Measurements from ENCODE around the gene ASTN2.

Gene ASTN2

DNA sequence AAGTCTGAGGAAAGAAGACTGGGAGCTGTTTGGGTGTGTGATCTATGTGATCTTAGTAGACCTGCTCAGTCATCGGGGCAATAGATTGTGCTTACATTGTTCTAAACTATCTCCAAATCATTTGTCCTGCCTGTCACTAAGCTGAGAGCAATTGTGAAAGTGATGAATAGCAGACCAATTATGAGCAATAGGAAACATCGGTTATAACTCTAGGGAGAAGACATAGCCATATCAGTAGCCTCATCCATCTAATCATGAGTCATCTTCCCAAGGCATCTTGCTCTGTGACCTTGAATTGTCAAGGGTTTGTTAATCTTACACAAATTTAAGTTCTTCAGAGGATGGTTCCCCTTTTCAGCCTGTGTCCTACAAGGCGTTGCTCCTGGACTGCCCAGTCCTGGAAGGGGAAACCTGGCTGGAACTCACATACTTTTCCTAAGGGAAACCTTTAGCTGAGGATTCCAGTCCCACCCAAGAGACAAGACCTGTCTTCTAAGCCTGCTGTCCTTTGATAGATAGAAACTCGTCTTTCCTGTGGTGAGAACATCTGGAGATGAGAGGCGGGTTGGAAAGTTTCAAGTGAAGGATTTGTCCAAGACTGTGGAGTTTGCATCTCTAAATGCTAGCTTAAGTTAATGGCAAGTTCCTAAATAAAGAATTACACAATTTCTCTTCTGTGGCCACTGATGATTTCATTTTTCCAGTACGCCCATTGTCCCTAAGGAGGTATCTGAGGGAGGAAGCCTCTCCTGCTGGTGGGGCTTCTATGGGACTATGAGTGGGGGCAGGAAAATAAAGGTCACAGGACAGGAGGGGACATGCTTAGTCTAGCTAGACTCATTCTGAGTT is 781.6 kb downstream of the ASTN2 start:
- Histone ChIP-seq H3K27me3 (no peaks in the 10 kb centered on the region), H3K27ac (no peak overlapping the region), H3K36me3 (no peaks in the 10 kb centered on the region), H3K4me1 (no peaks in the 10 kb centered on the region), H3K4me3 (no peak overlapping the region), H3K9me3 (no peaks in the 10 kb centered on the region)
- no peak for DNase-seq
- TF ChIP-seq, protein P1, sequence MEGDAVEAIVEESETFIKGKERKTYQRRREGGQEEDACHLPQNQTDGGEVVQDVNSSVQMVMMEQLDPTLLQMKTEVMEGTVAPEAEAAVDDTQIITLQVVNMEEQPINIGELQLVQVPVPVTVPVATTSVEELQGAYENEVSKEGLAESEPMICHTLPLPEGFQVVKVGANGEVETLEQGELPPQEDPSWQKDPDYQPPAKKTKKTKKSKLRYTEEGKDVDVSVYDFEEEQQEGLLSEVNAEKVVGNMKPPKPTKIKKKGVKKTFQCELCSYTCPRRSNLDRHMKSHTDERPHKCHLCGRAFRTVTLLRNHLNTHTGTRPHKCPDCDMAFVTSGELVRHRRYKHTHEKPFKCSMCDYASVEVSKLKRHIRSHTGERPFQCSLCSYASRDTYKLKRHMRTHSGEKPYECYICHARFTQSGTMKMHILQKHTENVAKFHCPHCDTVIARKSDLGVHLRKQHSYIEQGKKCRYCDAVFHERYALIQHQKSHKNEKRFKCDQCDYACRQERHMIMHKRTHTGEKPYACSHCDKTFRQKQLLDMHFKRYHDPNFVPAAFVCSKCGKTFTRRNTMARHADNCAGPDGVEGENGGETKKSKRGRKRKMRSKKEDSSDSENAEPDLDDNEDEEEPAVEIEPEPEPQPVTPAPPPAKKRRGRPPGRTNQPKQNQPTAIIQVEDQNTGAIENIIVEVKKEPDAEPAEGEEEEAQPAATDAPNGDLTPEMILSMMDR (IDR thresholded peaks at IDR 0.05), result no peak
- intact Hi-C loops (cut with DNase I; ENCODE audit: low total_unique reads), result no loop called here

DNA sequence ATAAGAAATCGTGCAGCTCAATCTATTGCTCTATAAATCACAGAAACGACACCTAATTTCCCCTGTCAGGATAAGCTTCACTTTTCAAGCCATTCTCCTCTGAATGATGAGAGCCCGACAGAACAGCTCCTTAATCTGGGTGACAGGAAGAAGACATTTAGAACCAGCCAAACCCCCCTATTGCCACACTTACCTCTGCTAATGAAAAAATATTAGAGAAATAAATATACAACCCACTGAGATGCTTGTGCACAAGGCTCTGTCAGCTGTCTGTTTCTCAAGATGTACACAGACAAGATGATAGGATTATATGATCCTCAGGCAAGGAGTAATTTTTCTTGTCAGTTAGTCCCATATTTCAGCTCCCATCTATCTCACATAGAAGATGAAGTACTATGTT is 785.2 kb downstream of the ASTN2 start:
- H3K4me1 ChIP-seq, result no peaks in the 10 kb centered on the region
- no peak overlapping the region for H3K27ac ChIP-seq
- TF ChIP-seq, protein P1 (IDR thresholded peaks at IDR 0.05), result no peak
- H3K9me3 ChIP-seq, result no peaks in the 10 kb centered on the region
- H3K36me3 ChIP-seq, result no peaks in the 10 kb centered on the region
- DNase-seq, result no peak
- intact Hi-C loops (cut with DNase I; ENCODE audit: low total_unique reads), result no loop called here
- no peaks in the 10 kb centered on the region for H3K27me3 ChIP-seq
- no peak overlapping the region for H3K4me3 ChIP-seq

DNA sequence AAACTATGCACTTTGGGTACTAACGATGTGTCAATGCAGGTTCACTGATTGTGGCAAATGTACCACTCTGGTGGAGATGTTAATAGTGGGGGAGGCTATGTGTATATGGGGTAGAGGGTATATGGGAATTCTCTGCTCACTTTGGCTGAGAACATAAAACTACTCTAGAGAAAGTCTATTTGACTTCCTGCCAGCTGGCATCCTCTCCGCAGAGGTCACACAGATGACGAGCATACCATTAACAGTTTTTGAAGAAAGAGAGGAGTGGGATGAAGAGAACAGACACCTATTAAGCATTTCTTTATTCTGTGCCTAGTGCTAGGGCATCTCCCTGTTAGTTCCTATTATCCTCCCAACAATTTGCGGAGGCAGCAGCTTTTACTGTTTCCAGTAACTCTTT is 786.1 kb downstream of the ASTN2 start:
- DNase-seq, result no peak
- no peak overlapping the region for H3K27ac ChIP-seq
- intact Hi-C loops (cut with DNase I; ENCODE audit: low total_unique reads), result no loop called here
- H3K4me3 ChIP-seq, result no peak overlapping the region
- H3K36me3 ChIP-seq, result no peaks in the 10 kb centered on the region
- H3K9me3 ChIP-seq, result no peaks in the 10 kb centered on the region
- H3K27me3 ChIP-seq, result no peaks in the 10 kb centered on the region
- no peaks in the 10 kb centered on the region for H3K4me1 ChIP-seq
- TF ChIP-seq, protein P1 (IDR thresholded peaks at IDR 0.05), result no peak

DNA sequence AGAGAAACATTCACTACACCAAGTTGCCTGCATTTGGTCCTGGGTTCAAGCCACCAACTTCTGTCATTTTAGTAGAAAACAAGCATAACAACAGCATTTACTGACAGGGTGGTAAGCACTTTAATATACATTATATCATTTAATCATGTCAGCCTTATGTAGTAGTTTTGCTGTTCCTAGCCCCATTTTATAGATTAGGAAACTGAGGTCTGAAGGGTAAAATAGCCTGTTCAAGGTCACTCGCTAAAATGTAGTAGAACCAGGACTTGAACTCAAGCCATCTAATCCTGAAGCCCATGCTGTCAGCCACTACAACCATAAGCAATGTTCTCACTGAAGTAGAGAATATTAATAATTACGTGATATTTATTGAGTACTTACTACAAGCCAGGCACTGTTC is 787.4 kb downstream of the ASTN2 start:
- Histone ChIP-seq H3K36me3 (no peaks in the 10 kb centered on the region), H3K27ac (no peak overlapping the region), H3K9me3 (no peaks in the 10 kb centered on the region), H3K4me3 (no peak overlapping the region), H3K27me3 (no peaks in the 10 kb centered on the region), H3K4me1 (no peaks in the 10 kb centered on the region)
- no peak for DNase-seq
- TF ChIP-seq, protein P1 (IDR thresholded peaks at IDR 0.05), result no peak
- intact Hi-C loops (cut with DNase I; ENCODE audit: low total_unique reads), result no loop called here

DNA sequence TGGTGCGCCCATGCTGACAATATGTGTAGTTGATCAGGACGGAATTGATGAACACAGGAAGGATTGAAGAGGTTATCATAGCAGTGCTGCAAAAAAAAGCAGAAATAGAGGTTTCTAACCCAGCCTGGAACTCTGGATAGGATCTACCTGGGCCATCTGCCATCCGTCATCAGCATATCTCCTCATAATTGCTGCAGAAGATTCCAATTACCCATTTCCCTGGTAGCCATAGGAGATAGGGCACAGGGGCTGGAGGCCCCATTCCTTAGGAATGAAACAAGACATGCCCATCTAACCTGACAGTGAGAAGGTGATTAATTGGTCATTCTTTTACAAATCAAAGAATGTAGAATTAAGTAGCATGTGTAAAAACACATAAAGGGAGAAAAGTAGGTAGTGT is 788.1 kb downstream of the ASTN2 start:
- no peak overlapping the region for H3K4me3 ChIP-seq
- no peaks in the 10 kb centered on the region for H3K27me3 ChIP-seq
- intact Hi-C loops (cut with DNase I; ENCODE audit: low total_unique reads), result no loop called here
- TF ChIP-seq, protein P1 (IDR thresholded peaks at IDR 0.05), result no peak
- no peaks in the 10 kb centered on the region for H3K9me3 ChIP-seq
- DNase-seq, result no peak
- no peaks in the 10 kb centered on the region for H3K36me3 ChIP-seq
- H3K27ac ChIP-seq, result no peak overlapping the region
- H3K4me1 ChIP-seq, result no peaks in the 10 kb centered on the region
